HG03045 (cell line): ENCODE data around the gene EPM2AIP1.
"Not testable (repeated sequence)": the region's sequence is repeated elsewhere in the genome, so short reads cannot be mapped to it uniquely, and the experiment has no call there.

Experiments
- ATAC-seq: cut with Tn5 transposase; IDR thresholded peaks from one replicate; pipeline ENCODE4 v1.9.1; 2021; ENCODE audit warnings: mild to moderate bottlenecking, moderate library complexity; ENCODE audit not compliant: unreplicated experiment

The EPM2AIP1 gene

DNA sequence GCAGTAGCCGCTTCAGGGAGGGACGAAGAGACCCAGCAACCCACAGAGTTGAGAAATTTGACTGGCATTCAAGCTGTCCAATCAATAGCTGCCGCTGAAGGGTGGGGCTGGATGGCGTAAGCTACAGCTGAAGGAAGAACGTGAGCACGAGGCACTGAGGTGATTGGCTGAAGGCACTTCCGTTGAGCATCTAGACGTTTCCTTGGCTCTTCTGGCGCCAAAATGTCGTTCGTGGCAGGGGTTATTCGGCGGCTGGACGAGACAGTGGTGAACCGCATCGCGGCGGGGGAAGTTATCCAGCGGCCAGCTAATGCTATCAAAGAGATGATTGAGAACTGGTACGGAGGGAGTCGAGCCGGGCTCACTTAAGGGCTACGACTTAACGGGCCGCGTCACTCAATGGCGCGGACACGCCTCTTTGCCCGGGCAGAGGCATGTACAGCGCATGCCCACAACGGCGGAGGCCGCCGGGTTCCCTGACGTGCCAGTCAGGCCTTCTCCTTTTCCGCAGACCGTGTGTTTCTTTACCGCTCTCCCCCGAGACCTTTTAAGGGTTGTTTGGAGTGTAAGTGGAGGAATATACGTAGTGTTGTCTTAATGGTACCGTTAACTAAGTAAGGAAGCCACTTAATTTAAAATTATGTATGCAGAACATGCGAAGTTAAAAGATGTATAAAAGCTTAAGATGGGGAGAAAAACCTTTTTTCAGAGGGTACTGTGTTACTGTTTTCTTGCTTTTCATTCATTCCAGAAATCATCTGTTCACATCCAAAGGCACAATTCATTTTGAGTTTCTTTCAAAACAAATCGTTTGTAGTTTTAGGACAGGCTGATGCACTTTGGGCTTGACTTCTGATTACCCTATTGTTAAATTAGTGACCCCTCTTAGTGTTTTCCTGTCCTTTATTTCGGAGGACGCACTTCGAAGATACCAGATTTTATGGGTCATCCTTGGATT, 674 bp upstream of the EPM2AIP1 start, which contains the start of gene MLH1:
Gene MLH1, plus strand, starts transcription at position 193 of the 958 bp plus-strand sequence. Its CDS starts 30 bp downstream, at position 223.
- peak; percentile 92 for ATAC-seq

GRCh38 chr3:36991923-36992805, 767 bp downstream of the EPM2AIP1 start:
- ATAC-seq = no peak

- no peak for ATAC-seq
Measured at GRCh38 chr3:36991147-36991546, 1.8 kb downstream of the EPM2AIP1 start.

DNA sequence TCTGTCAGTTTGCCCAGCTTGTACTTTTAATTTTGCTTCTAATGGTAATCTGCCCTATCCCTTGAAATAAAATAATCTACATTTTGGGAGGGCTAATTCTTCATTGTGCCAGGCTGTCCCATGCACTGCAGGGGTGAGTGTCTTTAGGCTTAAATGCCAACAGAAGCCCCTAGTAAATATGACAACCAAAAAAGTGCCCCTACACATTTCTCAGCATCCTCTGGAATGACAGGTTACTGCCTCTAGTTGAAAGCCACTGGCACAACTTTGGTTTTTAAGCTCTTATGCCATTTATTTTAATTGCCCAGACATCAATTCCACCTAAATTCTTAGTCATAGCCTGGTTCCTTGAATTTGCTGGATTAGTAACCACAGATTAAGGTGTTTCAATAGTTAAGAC, 3.4 kb downstream of the EPM2AIP1 start:
- no peak for ATAC-seq

DNA sequence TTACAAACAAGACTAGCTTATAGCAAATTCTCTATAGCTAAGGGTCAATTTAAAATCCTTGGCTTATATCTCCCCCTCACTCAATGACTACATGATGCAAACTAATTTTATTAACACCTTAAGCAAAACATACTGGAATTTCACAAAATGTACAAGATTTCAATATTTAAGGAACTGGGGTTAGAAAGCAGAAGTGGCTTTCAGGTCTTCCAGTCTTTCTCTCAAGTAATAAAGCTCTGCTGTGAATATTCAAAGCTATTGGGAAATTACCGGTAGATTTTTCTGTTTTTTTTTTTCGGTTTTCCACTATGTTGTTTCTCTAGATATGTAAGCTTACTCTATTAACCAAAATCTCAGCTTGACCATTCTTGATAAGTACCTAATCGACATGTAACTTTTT, 3.9 kb downstream of the EPM2AIP1 start:
- ATAC-seq = no peak

- no peak for ATAC-seq
Measured at GRCh38 chr3:36988356-36988755, 4.6 kb downstream of the EPM2AIP1 start.

DNA sequence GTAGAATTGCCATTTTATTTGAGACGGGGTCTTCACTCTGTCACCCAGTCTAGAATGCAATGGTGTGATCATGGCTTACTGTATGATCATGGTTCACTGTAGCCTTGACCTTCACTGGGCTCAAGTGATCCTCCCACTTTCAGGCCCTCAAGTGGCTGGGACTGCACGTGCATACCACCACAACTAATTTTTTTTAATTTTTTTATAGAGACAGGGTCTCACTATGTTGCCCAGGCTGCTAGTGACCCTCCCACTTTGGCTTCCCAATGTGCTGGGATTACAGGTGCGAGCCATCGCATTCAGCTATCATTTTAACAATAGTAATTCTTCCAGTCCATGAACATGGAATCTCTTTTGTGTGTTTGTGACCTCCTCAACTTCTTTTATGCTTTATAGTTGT, 11.9 kb downstream of the EPM2AIP1 start:
- no peak for ATAC-seq

DNA sequence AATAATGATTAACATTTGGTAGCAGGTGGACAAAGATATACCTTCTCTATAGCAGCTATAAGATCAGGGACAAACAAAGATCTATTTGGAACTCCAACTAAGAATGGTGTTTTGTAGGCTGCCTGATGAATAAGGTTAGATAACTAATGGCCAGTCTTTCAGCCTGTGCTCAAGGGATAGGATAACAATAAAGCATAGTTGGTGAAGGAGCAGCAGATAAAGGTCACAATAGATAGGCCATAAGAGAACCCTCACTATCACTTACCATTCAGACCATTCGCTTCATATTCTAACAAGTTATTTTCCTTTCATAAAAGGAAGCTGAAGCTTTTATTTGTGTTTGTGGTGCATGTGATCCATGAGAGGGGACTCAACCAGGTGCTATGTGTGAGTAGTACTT, 19.8 kb downstream of the EPM2AIP1 start:
- no peak for ATAC-seq

DNA sequence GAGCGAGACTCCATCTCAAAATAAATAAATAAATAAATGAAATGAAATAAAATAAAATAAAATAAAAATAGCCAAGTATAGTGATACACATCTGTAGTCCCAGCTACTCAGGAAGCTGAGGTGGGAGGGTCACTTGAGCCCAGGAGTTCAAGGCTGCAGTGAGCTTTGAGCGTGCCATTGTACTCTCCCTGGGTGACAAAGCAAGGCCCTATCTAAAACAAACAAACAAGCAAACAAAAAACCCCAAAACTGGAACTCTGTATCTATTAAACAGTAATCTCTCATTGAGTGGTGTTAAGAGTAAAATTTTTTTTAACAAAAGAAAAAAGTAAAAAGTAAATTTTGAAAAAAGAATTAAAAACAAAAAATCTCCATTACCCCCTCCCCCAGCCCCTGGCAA, 20.8 kb downstream of the EPM2AIP1 start:
- no peak for ATAC-seq

- ATAC-seq = peak; percentile 97
Measured at GRCh38 chr3:36969540-36970432, 23.1 kb downstream of the EPM2AIP1 start.

GRCh38 chr3:36969085-36969484, 23.8 kb downstream of the EPM2AIP1 start:
- ATAC-seq = no peak

DNA sequence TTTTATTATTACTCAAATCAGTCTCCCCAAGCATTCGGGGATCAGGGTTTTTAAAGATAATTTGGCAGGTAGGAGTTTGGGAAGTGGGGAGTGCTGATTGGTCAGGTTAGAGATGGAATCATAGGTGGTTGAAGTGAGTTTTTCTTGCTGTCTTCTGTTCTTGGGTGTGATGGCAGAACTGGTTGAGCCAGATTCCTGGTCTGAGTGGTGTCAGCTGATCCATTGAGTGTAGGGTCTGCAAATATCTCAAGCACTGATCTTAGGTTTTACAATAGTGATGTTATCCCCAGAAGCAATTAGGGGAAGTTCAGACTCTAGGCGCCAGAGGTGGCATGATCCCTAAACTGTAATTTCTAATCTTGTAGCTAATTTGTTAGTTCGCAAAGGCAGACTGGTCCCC, 27.5 kb downstream of the EPM2AIP1 start:
- no peak for ATAC-seq

GRCh38 chr3:36964817-36965216, 28.1 kb downstream of the EPM2AIP1 start:
- no peak for ATAC-seq

- no peak for ATAC-seq
Measured at GRCh38 chr3:36964331-36964730, 28.6 kb downstream of the EPM2AIP1 start.

DNA sequence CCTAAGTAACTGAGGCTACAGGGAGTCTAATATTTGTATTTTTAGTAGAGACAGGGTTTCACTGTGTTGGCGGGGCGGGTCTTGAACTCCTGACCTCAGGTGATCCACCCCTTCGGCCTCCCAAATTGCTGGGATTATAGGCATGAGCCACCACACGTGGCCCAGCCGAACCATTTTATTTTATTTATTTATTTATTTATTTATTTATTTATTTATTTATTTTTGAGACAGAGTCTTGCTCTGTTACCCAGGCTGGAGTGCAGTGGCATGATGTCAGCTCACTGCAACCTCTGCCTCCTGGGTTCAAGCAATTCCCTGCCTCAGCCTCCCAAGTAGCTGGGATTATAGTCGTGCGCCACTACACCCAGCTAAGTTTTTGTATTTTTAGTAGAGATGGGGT, 29.9 kb downstream of the EPM2AIP1 start:
- not testable (repeated sequence) for ATAC-seq

DNA sequence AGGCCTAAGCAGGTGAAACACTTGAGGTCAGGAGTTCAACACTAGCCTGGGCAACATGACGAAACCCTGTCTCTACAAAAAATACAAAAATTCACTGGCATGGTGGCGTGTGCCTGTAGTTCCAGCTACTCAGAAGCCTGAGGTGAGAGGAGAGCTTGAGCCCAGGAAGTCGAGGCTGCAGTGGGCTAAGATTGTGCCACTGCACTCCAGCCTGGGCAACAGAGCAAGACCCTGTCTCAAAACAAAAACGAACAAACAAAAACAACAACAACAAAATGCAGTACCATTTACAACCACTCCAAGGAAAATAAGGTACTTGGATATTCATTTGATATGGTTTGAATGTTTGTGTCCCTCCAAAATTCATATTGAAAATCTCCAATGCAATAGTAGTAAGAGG, 32.4 kb downstream of the EPM2AIP1 start:
- ATAC-seq = no peak

- ATAC-seq = no peak
Measured at GRCh38 chr3:36959821-36960220, 33.1 kb downstream of the EPM2AIP1 start.

- no peak for ATAC-seq
Measured at GRCh38 chr3:36957862-36958686, 34.9 kb downstream of the EPM2AIP1 start.

GRCh38 chr3:36957063-36957462, 35.9 kb downstream of the EPM2AIP1 start:
- no peak for ATAC-seq

DNA sequence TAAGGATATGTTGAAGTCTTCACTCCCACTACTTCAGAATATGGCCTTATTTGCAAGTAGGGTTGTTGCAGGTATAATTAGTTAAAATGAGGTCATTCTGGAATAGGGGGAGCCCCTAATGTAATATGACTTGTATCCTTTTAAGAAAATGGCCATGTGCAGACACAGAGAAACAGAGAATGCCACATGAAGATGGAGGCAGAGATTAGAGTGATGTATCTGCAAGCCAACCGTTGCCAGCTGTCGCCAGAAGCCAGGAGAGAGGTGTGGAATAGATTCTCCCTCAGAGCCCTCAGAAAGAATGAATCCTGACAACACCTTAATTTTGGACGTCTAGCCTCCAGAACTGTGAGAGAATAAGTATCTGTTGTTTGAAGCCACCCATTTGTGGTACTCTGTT, 36.8 kb downstream of the EPM2AIP1 start:
- ATAC-seq = no peak
